ENCODE results near the gene GNB1. TPM values are rescaled to one million over a fixed set of nuclear protein-coding genes. Genes with fewer than 3 reads are reported as not detected.
A peak's percentile ranks its signal among the peaks of the same experiment; 100 is the strongest.

The GNB1 gene
- total and polyA plus RNA-seq, 2 donors (not counting 1 experiment from before 2014, with no cell fraction given), result 91.3 to 485 TPM

GRCh38 chr1:1826356-1827088, 64.4 kb downstream of the GNB1 start:
- Histone ChIP-seq H3K9me3 (ENCODE audit: control insufficient read depth, insufficient read depth, low read depth, low read length) (no peaks in the 10 kb centered on the region), H3K4me3 (replicated peaks in 1 of 4; ENCODE audit: control extremely low read depth in 1 of 4, insufficient read depth in 1 of 4, low read depth in 3 of 4, low read length in 4 of 4) (no peak overlapping the region), H3K9ac (ENCODE audit: insufficient read depth, low read length) (no peak overlapping the region), H3K36me3 (ENCODE audit: control insufficient read depth, insufficient read depth, low read length) (peaks cover 8% of the 10 kb centered on the region), H3K27me3 (ENCODE audit: control insufficient read depth, insufficient read depth, low read length) (no peaks in the 10 kb centered on the region), H3K27ac (ENCODE audit: insufficient read depth, low read length) (peak overlapping the region; percentile 0), H3K4me2 (ENCODE audit: extremely low read depth, insufficient read depth, low read length) (no peak overlapping the region), H3K79me2 (ENCODE audit: control insufficient read depth, insufficient read depth, low read length) (peaks cover 75% of the 10 kb centered on the region), H2AFZ (ENCODE audit: low read length) (no peak overlapping the region), H4K20me1 (ENCODE audit: control insufficient read depth, extremely low read depth, insufficient read depth, low read length) (no peaks in the 10 kb centered on the region), H3K4me1 (ENCODE audit: control insufficient read depth, extremely low read depth, insufficient read depth, low read length) (peaks cover 9% of the 10 kb centered on the region)
- no peak for TF ChIP-seq EZH2 (IDR thresholded peaks at IDR 0.05; ENCODE audit: low read length, missing control alignments)
- peak in 1 of 2 donors; percentile 39 for DNase-seq (ENCODE audit: low read depth in 2 of 2)

GRCh38 chr1:1825217-1825616, 65.7 kb downstream of the GNB1 start:
- peaks cover 71% of the 10 kb centered on the region for H3K79me2 ChIP-seq (ENCODE audit: control insufficient read depth, insufficient read depth, low read length)
- H3K27ac ChIP-seq (ENCODE audit: insufficient read depth, low read length), result no peak overlapping the region
- H3K36me3 ChIP-seq (ENCODE audit: control insufficient read depth, insufficient read depth, low read length), result peaks cover 11% of the 10 kb centered on the region
- H4K20me1 ChIP-seq (ENCODE audit: control insufficient read depth, extremely low read depth, insufficient read depth, low read length), result no peaks in the 10 kb centered on the region
- no peak overlapping the region for H2AFZ ChIP-seq (ENCODE audit: low read length)
- DNase-seq (ENCODE audit: low read depth in 2 of 2), result no peak
- no peaks in the 10 kb centered on the region for H3K9me3 ChIP-seq (ENCODE audit: control insufficient read depth, insufficient read depth, low read depth, low read length)
- no peak overlapping the region for H3K4me2 ChIP-seq (ENCODE audit: extremely low read depth, insufficient read depth, low read length)
- no peaks in the 10 kb centered on the region for H3K27me3 ChIP-seq (ENCODE audit: control insufficient read depth, insufficient read depth, low read length)
- no peak for TF ChIP-seq CTCF (conservative IDR thresholded peaks at IDR 0.05 in 1 of 2, IDR thresholded peaks at IDR 0.05 in 1 of 2; ENCODE audit: low read depth in 1 of 2, low read length in 2 of 2)
- no peak for TF ChIP-seq EZH2 (IDR thresholded peaks at IDR 0.05; ENCODE audit: low read length, missing control alignments)
- no peak overlapping the region for H3K4me3 ChIP-seq (replicated peaks in 1 of 4; ENCODE audit: control extremely low read depth in 1 of 4, insufficient read depth in 1 of 4, low read depth in 3 of 4, low read length in 4 of 4)
- H3K9ac ChIP-seq (ENCODE audit: insufficient read depth, low read length), result no peak overlapping the region
- H3K4me1 ChIP-seq (ENCODE audit: control insufficient read depth, extremely low read depth, insufficient read depth, low read length), result peaks cover 9% of the 10 kb centered on the region

- Histone ChIP-seq H3K4me2 (ENCODE audit: extremely low read depth, insufficient read depth, low read length) (no peak overlapping the region), H3K36me3 (ENCODE audit: control insufficient read depth, insufficient read depth, low read length) (peaks cover 18% of the 10 kb centered on the region), H4K20me1 (ENCODE audit: control insufficient read depth, extremely low read depth, insufficient read depth, low read length) (no peaks in the 10 kb centered on the region), H3K4me1 (ENCODE audit: control insufficient read depth, extremely low read depth, insufficient read depth, low read length) (no peaks in the 10 kb centered on the region), H3K27me3 (ENCODE audit: control insufficient read depth, insufficient read depth, low read length) (no peaks in the 10 kb centered on the region), H3K79me2 (ENCODE audit: control insufficient read depth, insufficient read depth, low read length) (peaks cover 49% of the 10 kb centered on the region), H2AFZ (ENCODE audit: low read length) (no peak overlapping the region), H3K27ac (ENCODE audit: insufficient read depth, low read length) (no peak overlapping the region), H3K9me3 (ENCODE audit: control insufficient read depth, insufficient read depth, low read depth, low read length) (no peaks in the 10 kb centered on the region), H3K4me3 (replicated peaks in 1 of 4; ENCODE audit: control extremely low read depth in 1 of 4, insufficient read depth in 1 of 4, low read depth in 3 of 4, low read length in 4 of 4) (no peak overlapping the region), H3K9ac (ENCODE audit: insufficient read depth, low read length) (no peak overlapping the region)
- no peak for DNase-seq (ENCODE audit: low read depth in 2 of 2)
- TF ChIP-seq EZH2 (IDR thresholded peaks at IDR 0.05; ENCODE audit: low read length, missing control alignments), result no peak
- TF ChIP-seq CTCF (conservative IDR thresholded peaks at IDR 0.05 in 1 of 2, IDR thresholded peaks at IDR 0.05 in 1 of 2; ENCODE audit: low read depth in 1 of 2, low read length in 2 of 2), result no peak
Measured at GRCh38 chr1:1819762-1820161, 71.1 kb downstream of the GNB1 start.
